ENCODE measurements around the gene CYP46A1.
A peak's percentile ranks its signal among the peaks of the same experiment; 100 is the strongest.

The CYP46A1 gene

GRCh38 chr14:99731547-99732435 is 47.7 kb downstream of the CYP46A1 start:
- no peak for DNase-seq

GRCh38 chr14:99732436-99733210 is 48.5 kb downstream of the CYP46A1 start:
- DNase-seq: no peak

GRCh38 chr14:99733211-99733539 is 49.1 kb downstream of the CYP46A1 start:
- DNase-seq: no peak

- DNase-seq: peak; percentile 23 to 44
Observed at GRCh38 chr14:99733540-99734405, 49.7 kb downstream of the CYP46A1 start.

GRCh38 chr14:99734406-99735051 is 50.4 kb downstream of the CYP46A1 start:
- no peak for DNase-seq

GRCh38 chr14:99735189-99736135 is 51.4 kb downstream of the CYP46A1 start:
- no peak for DNase-seq

- DNase-seq: no peak
Observed at GRCh38 chr14:99736603-99737371, 52.7 kb downstream of the CYP46A1 start.

- DNase-seq: peak in 1 of 2 donors; percentile 13
Observed at GRCh38 chr14:99737451-99737951, 53.4 kb downstream of the CYP46A1 start.

GRCh38 chr14:99737956-99738667 is 54.0 kb downstream of the CYP46A1 start:
- DNase-seq: no peak

- no peak for DNase-seq
Observed at GRCh38 chr14:99740411-99740810, 56.3 kb downstream of the CYP46A1 start.

GRCh38 chr14:99741227-99741976 is 57.3 kb downstream of the CYP46A1 start:
- DNase-seq: no peak

- DNase-seq: no peak
Observed at GRCh38 chr14:99742074-99742473, 58.0 kb downstream of the CYP46A1 start.

- DNase-seq: no peak
Observed at GRCh38 chr14:99742509-99743487, 58.7 kb downstream of the CYP46A1 start.

- DNase-seq: no peak
Observed at GRCh38 chr14:99744199-99744872, 60.2 kb downstream of the CYP46A1 start.

- no peak for DNase-seq
Observed at GRCh38 chr14:99744873-99745224, 60.8 kb downstream of the CYP46A1 start.

GRCh38 chr14:99745307-99745951 is 61.3 kb downstream of the CYP46A1 start:
- DNase-seq: no peak

Measured in inflammatory macrophage (primary cell).